ENCODE data around the gene XRCC3.

DNA sequence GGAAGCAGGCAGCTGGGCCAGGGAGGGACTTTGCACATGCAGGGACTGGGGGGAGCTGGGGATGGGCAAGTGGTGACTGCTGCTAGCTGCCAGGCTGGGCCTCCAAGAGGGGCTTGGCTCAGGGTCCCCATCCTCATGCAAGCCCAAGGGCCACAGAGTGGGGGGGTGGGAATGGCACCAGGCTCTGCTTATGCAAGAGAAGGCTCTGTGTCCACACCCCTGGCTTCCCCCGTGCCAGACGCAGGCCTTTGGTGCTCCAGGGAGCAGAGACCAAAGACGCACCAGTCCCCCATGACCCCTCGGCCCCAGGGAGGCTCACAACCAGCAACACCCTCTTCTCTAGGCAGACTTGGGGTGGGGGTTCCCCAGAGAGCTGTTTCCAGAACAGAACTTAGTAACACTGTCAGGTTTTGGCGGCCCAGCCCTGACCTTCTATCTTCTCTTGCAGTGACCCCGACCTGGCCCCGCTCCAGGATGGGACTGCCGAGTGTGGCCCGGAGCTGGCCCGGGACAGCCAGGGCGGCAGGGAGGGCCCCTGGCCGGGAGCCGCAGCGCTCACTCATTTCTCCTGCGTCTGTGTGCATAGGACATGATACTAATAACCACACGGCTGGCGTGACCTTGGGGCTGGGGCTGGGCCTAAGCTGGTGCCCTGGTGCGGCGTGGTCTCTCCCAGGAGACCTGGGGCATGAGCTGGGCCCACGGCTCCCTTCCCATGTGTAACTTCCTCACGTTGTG, 14.3 kb downstream of the XRCC3 start:
- TF ChIP-seq POLR2A (IDR thresholded peaks at IDR 0.05) (no peak), POLR2AphosphoS5 (IDR thresholded peaks at IDR 0.05) (no peak)
- TF ChIP-seq, protein P1, sequence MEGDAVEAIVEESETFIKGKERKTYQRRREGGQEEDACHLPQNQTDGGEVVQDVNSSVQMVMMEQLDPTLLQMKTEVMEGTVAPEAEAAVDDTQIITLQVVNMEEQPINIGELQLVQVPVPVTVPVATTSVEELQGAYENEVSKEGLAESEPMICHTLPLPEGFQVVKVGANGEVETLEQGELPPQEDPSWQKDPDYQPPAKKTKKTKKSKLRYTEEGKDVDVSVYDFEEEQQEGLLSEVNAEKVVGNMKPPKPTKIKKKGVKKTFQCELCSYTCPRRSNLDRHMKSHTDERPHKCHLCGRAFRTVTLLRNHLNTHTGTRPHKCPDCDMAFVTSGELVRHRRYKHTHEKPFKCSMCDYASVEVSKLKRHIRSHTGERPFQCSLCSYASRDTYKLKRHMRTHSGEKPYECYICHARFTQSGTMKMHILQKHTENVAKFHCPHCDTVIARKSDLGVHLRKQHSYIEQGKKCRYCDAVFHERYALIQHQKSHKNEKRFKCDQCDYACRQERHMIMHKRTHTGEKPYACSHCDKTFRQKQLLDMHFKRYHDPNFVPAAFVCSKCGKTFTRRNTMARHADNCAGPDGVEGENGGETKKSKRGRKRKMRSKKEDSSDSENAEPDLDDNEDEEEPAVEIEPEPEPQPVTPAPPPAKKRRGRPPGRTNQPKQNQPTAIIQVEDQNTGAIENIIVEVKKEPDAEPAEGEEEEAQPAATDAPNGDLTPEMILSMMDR (IDR thresholded peaks at IDR 0.05): no peak
